Measurements from ENCODE around the gene UNC13D. TPM values are rescaled to one million over a fixed set of nuclear protein-coding genes. Genes with fewer than 3 reads are reported as not detected.
"Not testable (repeated sequence)": the region's sequence is repeated elsewhere in the genome, so short reads cannot be mapped to it uniquely, and the experiment has no call there.

UNC13D gene
- total RNA-seq, 1 donor from 2014 or later: 165 TPM

DNA sequence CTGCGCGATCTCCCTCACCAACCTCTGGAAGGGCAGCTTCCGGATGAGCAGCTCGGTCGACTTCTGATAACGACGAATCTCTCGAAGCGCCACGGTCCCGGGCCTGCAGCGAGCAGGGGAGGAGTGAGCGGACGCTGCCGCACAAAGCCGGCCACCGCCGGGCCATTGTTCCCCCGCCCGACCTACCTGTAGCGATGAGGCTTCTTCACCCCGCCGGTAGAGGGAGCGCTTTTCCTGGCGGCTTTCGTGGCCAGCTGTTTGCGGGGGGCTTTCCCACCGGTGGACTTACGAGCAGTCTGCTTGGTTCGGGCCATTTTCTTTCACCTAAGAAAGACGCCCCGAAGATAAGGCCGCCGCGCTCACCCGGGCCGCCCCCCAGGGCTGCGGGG is 65.3 kb downstream of the UNC13D start:
- H3K4me1 Mint-ChIP-seq (ENCODE audit: low read depth): peaks cover 35% of the 10 kb centered on the region
- peak; percentile 73 for DNase-seq (ENCODE audit: low spot score)
- H3K27ac Mint-ChIP-seq: peak overlapping the region; percentile 80
- intact Hi-C loops (cut with micrococcal nuclease): loop anchor here (1.0 to 5.0 kb wide), 3 partner anchors 14 to 948 kb away; partner anchors contain the start of genes GALK1, JMJD6, METTL23 and WBP2
- H3K27me3 Mint-ChIP-seq (ENCODE audit: low read depth): no peaks in the 10 kb centered on the region
- peak overlapping the region; percentile 97 for H3K4me3 Mint-ChIP-seq (ENCODE audit: low read depth)
- peaks cover 41% of the 10 kb centered on the region for H3K36me3 Mint-ChIP-seq (ENCODE audit: low read depth)
- no peaks in the 10 kb centered on the region for H3K9me3 Mint-ChIP-seq

DNA sequence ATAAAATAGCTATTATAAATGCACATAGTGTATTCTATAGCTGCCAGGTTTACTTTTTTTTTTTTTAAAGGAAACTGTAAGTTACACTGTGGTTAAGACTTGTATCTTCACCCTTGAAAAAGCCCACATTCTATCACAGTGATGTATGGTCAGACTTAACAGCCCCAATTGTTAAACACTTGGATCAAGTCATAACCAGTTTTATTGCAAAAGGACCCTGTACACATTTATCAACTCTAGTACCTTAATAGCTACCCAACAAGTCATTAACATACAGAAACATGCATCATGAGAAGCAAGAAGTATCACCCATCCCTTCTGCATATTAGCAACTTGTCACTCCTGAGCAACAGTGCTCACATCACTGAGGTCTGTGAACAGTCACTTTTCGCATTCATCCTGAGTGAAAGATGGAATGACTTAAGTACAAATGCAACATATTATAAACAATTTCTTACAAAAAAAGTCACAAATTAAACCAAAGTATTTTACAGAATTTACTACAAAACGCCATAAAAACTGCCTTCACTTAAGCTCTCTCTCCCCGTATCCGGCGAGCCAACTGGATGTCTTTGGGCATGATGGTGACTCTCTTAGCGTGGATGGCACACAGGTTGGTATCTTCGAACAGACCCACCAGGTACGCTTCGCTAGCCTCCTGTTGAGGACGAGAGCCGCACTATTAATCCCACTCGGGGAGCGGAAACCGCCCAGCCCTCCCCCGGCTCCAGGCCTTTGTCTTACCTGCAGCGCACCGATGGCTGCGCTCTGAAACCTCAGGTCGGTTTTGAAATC is 65.9 kb downstream of the UNC13D start:
- not testable (repeated sequence) for H3K9me3 Mint-ChIP-seq; H3K27me3 Mint-ChIP-seq (ENCODE audit: low read depth); DNase-seq (ENCODE audit: low spot score)
- Mint-ChIP-seq H3K4me1 (ENCODE audit: low read depth) (peaks cover 29% of the 10 kb centered on the region), H3K27ac (peak overlapping the region; percentile 80), H3K36me3 (ENCODE audit: low read depth) (peaks cover 41% of the 10 kb centered on the region), H3K4me3 (ENCODE audit: low read depth) (peak overlapping the region; percentile 97)
- intact Hi-C loops (cut with micrococcal nuclease): loop anchor here (2.0 to 5.0 kb wide), 2 partner anchors 13 to 949 kb away; partner anchors contain the start of genes GALK1, JMJD6 and METTL23

DNA sequence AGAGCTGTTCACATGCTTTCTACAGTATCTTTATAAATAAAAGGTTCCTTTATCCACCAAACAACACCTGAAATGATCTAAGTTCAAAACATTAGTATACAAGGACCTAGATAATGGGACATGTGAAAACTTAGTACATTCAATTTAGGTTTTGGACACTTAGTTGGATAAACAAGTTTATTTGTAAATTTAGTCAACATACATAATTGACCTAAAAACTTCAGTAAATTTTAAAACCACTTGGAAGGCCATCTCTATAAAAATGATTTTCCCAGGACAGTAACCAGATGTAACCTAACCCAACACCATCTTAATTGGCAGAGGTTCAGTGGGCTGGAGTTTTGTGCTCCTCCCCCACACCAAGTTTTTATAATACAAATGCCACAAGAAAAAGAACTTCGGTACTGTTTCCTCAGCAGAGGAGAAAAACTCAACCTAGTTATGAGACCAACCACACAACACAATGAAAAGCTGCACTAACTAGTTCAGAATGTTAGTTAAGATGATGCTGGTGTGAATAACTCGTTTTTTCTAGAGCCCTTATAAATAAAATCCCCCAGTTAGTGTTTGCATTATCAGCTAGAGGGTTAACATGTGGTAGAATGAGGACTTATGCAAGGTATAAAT is 66.8 kb downstream of the UNC13D start:
- no peaks in the 10 kb centered on the region for H3K27me3 Mint-ChIP-seq (ENCODE audit: low read depth)
- H3K4me1 Mint-ChIP-seq (ENCODE audit: low read depth): peaks cover 25% of the 10 kb centered on the region
- peaks cover 41% of the 10 kb centered on the region for H3K36me3 Mint-ChIP-seq (ENCODE audit: low read depth)
- no peak for DNase-seq (ENCODE audit: low spot score)
- H3K9me3 Mint-ChIP-seq: no peaks in the 10 kb centered on the region
- intact Hi-C loops (cut with micrococcal nuclease): loop anchor here (5.0 kb wide), 1 partner anchor 950 kb away; the partner anchor contains the start of genes JMJD6 and METTL23
- H3K27ac Mint-ChIP-seq: peak overlapping the region; percentile 10
- peak overlapping the region; percentile 97 for H3K4me3 Mint-ChIP-seq (ENCODE audit: low read depth)

Other genes starting within 250 kb of the UNC13D start
- 0.09 and 0.16 TPM in 2 replicates for gene SMIM5, start 211.0 kb downstream of the UNC13D start, total RNA-seq
- gene RECQL5, start 177.2 kb downstream of the UNC13D start, total RNA-seq: 30.8 and 33.3 TPM in 2 replicates
- gene SAP30BP, start 177.1 kb downstream of the UNC13D start, total RNA-seq: 97.6 and 101 TPM in 2 replicates
- 1.3 and 2.0 TPM in 2 replicates for gene ITGB4, start 122.9 kb downstream of the UNC13D start, total RNA-seq
- 55.4 and 63.7 TPM in 2 replicates for gene GALK1, start 79.2 kb downstream of the UNC13D start, total RNA-seq
- 26.8 and 30.1 TPM in 2 replicates for gene UNK, start 59.6 kb downstream of the UNC13D start, total RNA-seq
- 79.3 and 80.7 TPM in 2 replicates for gene WBP2, start 10.9 kb upstream of the UNC13D start, total RNA-seq
- gene TRIM47, start 34.2 kb upstream of the UNC13D start, total RNA-seq: 22.5 and 24.5 TPM in 2 replicates
- 42.8 and 45.6 TPM in 2 replicates for gene TRIM65, start 52.5 kb upstream of the UNC13D start, total RNA-seq
- 127 and 139 TPM in 2 replicates for gene MRPL38, start 60.5 kb upstream of the UNC13D start, total RNA-seq
- 15.0 and 17.6 TPM in 2 replicates for gene FBF1, start 96.6 kb upstream of the UNC13D start, total RNA-seq
- 29.4 and 30.6 TPM in 2 replicates for gene ACOX1, start 134.8 kb upstream of the UNC13D start, total RNA-seq
- 11.4 and 13.4 TPM in 2 replicates for gene TEN1, start 134.8 kb upstream of the UNC13D start, total RNA-seq
- 6.9 and 7.4 TPM in 2 replicates for gene CDK3, start 156.5 kb upstream of the UNC13D start, total RNA-seq
- gene EVPL, start 182.9 kb upstream of the UNC13D start, total RNA-seq: 0.02 TPM in 1 of 2 replicates, not detected in the other
- gene SRP68, start 228.1 kb upstream of the UNC13D start, total RNA-seq: 188 and 194 TPM in 2 replicates
- gene GALR2, start 230.4 kb upstream of the UNC13D start, total RNA-seq: 10.7 and 14.5 TPM in 2 replicates
- 10.3 and 14.1 TPM in 2 replicates for gene ZACN, start 234.8 kb upstream of the UNC13D start, total RNA-seq

Data from activated T-helper 2 cell treated with anti-CD3 and anti-CD28 coated beads, Interferon-gamma antibody, Interleukin-2, Interleukin-4, amounts not matched to agents 10 μg/mL and 5 μg/mL and 100 μg/mL, durations not matched to agents 14 hours and 24 hours and 36 hours (primary cell).